H7 (cell line): ENCODE results near the gene SLPI. TPM values are rescaled to one million over a fixed set of nuclear protein-coding genes. Genes with fewer than 3 reads are reported as not detected.

ENCODE experiments used
- DNase-seq: peaks from one replicate; pipeline ENCODE4 v3.0.0; 2012
- H3K27me3 ChIP-seq: 2 replicates; pipeline ENCODE4 v1.6.0; 2011; ENCODE audit warnings: mild to moderate bottlenecking, low read length; ENCODE audit not compliant: control insufficient read depth, insufficient read depth
- H3K36me3 ChIP-seq: replicated peaks from 2 replicates; pipeline ENCODE4 v1.5.1; 2011; ENCODE audit warnings: low read length; ENCODE audit not compliant: control insufficient read depth, insufficient read depth
- H3K4me3 ChIP-seq: 2 replicates; pipeline ENCODE4 v1.5.1; 2011; ENCODE audit warnings: low read depth, mild to moderate bottlenecking, control low read depth, low read length, moderate library complexity; ENCODE audit not compliant: insufficient read depth
- total RNA-seq: library from RNA; depleted of rRNA; stranded (reverse); fragments of >200 nt; shearing (Covaris generic); gene quantifications from 2 replicates; pipeline ENCODE4 v1.2.3, GENCODE V29; 2014; rRNA removed

Gene SLPI
- total RNA-seq, result not detected in 2 replicates

DNA sequence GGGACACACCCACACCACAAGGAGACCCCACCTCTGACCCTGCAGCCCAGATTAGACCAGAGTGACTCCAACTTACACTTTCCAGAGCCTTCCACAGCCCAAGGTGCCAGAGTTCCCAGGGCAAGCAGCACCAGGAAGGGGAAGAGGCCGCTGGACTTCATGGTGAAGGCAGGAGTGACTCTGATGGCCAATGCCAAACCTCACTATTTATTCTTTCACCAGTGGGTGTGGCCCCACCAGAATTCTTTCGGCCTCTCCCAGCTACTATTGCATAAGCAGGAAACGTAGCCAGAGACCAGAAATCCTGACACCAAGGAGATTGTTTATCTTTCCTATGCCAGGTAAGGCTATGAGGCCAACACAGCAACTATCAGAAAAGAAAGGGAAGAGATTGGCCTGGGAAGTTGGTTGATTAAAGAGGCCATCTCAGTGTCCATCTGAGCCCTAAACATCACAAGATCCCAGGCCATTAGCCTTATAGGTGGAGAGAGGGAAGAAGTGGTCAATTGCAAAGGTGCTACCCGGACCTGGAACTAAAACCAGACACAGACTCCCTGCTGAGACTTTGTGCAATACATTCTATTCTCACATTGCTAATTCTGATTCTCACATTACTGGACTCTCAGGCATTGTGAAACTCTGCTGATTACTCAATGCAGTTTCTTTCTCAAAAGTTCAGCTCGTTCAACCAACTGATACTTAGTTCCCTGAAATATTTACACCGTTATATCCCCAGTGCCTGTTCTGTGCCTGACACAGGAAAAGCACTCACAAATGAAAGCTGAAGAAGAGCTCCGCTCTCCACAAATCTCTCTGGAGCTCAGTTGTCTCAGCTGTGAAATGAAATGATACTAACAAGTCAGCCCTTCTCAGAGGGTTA lies at the start of gene SLPI:
Gene SLPI, minus strand, starts transcription at position 182 of the 880 bp plus-strand sequence. Its CDS starts 21 bp downstream, at position 161.
- no peak for DNase-seq
- H3K27me3 ChIP-seq, result no peaks in the 10 kb centered on the region
- no peaks in the 10 kb centered on the region for H3K36me3 ChIP-seq
- no peak within 1 kb of the TSS for H3K4me3 ChIP-seq

GRCh38 chr20:45303586-45304463 lies 49.5 kb upstream of the SLPI start:
- H3K4me3 ChIP-seq, result no peak overlapping the region
- H3K36me3 ChIP-seq, result no peaks in the 10 kb centered on the region
- peaks cover 3% of the 10 kb centered on the region; the same call in 1 of the 2 replicates for H3K27me3 ChIP-seq
- DNase-seq, result no peak

GRCh38 chr20:45301824-45302271 lies 47.5 kb upstream of the SLPI start:
- peaks cover 3% of the 10 kb centered on the region; the same call in 1 of the 2 replicates for H3K27me3 ChIP-seq
- no peak for DNase-seq

GRCh38 chr20:45300961-45301360 lies 46.6 kb upstream of the SLPI start:
- H3K36me3 ChIP-seq, result no peaks in the 10 kb centered on the region
- H3K27me3 ChIP-seq, result no peaks in the 10 kb centered on the region
- DNase-seq, result peak; percentile 86
- no peak overlapping the region for H3K4me3 ChIP-seq

More at GRCh38 chr20:45301824-45302271, 47.5 kb upstream of the SLPI start:
- H3K4me3 ChIP-seq, result no peak overlapping the region
- H3K36me3 ChIP-seq, result no peaks in the 10 kb centered on the region

DNA sequence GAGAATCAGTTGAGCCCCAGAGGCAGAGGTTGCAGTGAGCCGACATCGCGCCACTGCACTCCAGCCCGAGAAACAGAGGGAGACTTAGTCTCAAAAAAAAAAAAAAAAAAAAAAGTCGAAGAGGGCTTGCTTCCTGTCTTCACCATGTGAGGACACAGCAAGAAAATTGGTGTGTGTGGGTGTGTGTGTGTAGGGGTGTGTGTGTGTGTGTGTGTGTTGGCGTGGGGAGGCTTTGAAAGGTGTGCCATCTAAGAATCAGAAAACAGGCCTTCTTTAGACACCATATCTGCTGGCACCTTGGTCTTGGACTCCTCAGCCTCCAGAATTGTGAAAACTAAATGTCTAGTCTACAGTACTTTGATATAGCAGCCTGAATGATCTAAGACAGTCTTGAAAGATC lies 45.4 kb upstream of the SLPI start:
- DNase-seq, result no peak
- Histone ChIP-seq H3K27me3 (no peaks in the 10 kb centered on the region), H3K4me3 (no peak overlapping the region), H3K36me3 (no peaks in the 10 kb centered on the region)

DNA sequence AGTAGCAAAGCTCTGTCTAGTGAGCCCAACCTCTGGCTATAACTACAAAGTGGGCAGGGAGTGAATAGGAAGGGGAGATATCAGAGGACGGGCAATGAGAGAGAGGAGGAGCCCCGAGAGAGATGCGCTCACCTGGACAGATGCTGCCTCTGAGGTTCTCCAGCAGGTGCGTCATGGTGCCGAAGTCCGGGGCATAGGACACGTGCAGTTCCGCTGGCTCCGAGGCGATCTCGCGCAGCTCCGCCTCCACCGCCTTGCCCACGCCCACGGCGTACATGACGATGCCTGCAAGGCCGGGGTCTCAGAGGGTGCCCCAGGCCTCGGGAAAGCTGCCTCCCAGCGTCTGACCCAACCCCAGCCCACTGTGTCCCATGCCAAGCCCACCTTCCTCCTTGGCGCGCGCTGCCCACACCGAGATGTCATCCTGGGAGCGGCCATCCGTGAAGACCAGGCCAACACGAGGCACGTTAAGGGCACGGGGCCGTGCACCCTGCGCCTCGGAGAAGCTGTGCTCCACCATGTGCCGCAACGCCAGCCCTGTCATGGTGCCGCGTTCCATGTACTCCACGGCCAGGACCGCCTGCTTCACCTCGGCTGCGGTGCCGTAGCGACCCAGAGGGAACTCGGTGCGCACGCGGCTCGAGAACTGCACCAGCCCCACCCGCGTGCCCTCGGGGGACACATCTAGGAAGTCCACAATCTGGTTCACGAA lies 43.6 kb upstream of the SLPI start:
- Histone ChIP-seq H3K4me3 (no peak overlapping the region), H3K27me3 (peaks cover 2% of the 10 kb centered on the region), H3K36me3 (no peaks in the 10 kb centered on the region)
- no peak for DNase-seq

DNA sequence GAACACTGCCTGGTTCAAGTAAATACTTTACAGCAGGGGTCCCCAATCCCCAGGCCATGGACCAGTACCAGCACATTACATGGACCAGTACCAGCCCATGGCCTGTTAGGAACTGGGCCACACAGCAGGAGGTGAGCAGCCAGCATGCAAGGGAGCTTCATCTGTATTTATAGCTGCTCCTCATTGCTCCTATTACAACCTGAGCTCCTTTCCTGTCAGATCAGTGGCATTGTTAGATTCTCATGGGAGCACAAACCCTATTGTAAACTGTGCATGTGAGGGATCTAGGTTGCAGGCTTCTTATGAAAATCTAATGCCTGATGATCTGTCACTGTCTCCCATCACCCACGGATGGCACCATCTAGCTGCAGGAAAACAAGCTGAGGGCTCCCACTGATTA lies 40.3 kb upstream of the SLPI start:
- no peak overlapping the region for H3K4me3 ChIP-seq

GRCh38 chr20:45294003-45294368 lies 39.6 kb upstream of the SLPI start:
- H3K4me3 ChIP-seq, result no peak overlapping the region

More for the DNA sequence above, 40.3 kb upstream of the SLPI start:
- DNase-seq, result no peak
- Histone ChIP-seq H3K36me3 (no peaks in the 10 kb centered on the region), H3K27me3 (peaks cover 9% of the 10 kb centered on the region)

GRCh38 chr20:45293041-45294002 lies 39.0 kb upstream of the SLPI start:
- Histone ChIP-seq H3K4me3 (peak overlapping the region; percentile 60), H3K36me3 (no peaks in the 10 kb centered on the region), H3K27me3 (peaks cover 9% of the 10 kb centered on the region)
- peak; percentile 95 for DNase-seq

More at GRCh38 chr20:45294003-45294368, 39.6 kb upstream of the SLPI start:
- no peaks in the 10 kb centered on the region for H3K36me3 ChIP-seq
- peaks cover 9% of the 10 kb centered on the region for H3K27me3 ChIP-seq
- no peak for DNase-seq

- H3K4me3 ChIP-seq, result no peak overlapping the region
- DNase-seq, result no peak
Observed at GRCh38 chr20:45292343-45292742, 38.0 kb upstream of the SLPI start.

GRCh38 chr20:45291526-45291925 lies 37.2 kb upstream of the SLPI start:
- Histone ChIP-seq H3K4me3 (no peak overlapping the region), H3K36me3 (no peaks in the 10 kb centered on the region), H3K27me3 (peaks cover 9% of the 10 kb centered on the region)
- no peak for DNase-seq

More at GRCh38 chr20:45292343-45292742, 38.0 kb upstream of the SLPI start:
- peaks cover 9% of the 10 kb centered on the region for H3K27me3 ChIP-seq
- H3K36me3 ChIP-seq, result no peaks in the 10 kb centered on the region

DNA sequence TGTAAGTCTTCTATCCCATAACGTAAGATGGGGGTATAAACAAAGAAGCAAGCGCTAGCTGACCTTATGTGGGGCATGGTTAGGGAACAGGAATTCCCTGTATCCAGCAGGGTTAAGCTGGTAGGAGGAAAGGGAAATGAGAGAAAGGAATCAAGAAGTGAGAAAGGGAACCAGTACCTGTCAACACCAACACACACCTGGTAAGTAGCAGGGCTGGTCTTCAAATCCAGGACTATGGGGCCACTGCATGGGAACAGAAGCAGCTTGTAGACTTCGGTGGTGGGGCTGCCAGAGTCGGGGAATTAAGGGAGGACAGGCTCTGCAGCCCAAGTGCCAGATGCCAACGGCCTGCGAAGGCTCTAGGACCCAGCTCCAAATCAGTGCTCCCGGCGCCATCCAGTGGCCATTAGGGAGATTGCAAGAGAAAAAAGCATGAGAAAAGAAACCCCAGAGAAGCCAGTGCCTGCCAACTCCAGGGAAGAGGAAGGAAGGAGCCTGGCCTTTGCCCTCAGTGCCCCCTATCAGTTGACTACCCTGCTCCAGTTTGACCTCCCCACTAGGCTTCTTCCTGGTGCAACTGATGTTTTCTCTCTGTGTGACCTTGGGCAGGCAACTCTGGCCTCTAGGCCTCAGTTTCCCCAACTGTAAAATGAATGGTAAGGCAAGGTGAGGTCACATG lies 36.5 kb upstream of the SLPI start:
- DNase-seq, result peak; percentile 86
- Histone ChIP-seq H3K4me3 (no peak overlapping the region), H3K27me3 (peaks cover 9% of the 10 kb centered on the region), H3K36me3 (no peaks in the 10 kb centered on the region)
